ENCODE data around the gene OR5A1. TPM values are rescaled to one million over a fixed set of nuclear protein-coding genes. Genes with fewer than 3 reads are reported as not detected.

OR5A1 gene
- total RNA-seq, result not detected in 2 replicates

GRCh38 chr11:59436169-59436568, at the start of gene OR5A1:
Gene OR5A1 (plus strand): TSS chr11:59436469. CDS start chr11:59443169, 6,700 bp downstream.

GRCh38 chr11:59426361-59427067, 9.8 kb upstream of the OR5A1 start, which contains the start of gene OR5A2:
Gene OR5A2 (minus strand): TSS chr11:59426413. CDS start chr11:59422953, 3,460 bp downstream.

GRCh38 chr11:59456661-59457060, 20.4 kb downstream of the OR5A1 start, which contains the start of gene OR4D6:
Gene OR4D6 (plus strand): TSS chr11:59456961. CDS start chr11:59456961, 0 bp downstream.

GRCh38 chr11:59473015-59473414, 36.7 kb downstream of the OR5A1 start, which contains the start of gene OR4D10:
Gene OR4D10 (plus strand): TSS chr11:59473315. CDS start chr11:59477430, 4,115 bp downstream.

Other genes starting within 250 kb of the OR5A1 start
- gene MPEG1, start 223.5 kb upstream of the OR5A1 start, total RNA-seq, result not detected in 2 replicates
- gene OR5AN1, start 77.6 kb upstream of the OR5A1 start, total RNA-seq, result not detected in 2 replicates
- not detected in 2 replicates for gene OR5A2, start 10.1 kb upstream of the OR5A1 start, total RNA-seq
- gene OR4D6, start 20.5 kb downstream of the OR5A1 start, total RNA-seq, result not detected in 2 replicates
- not detected in 2 replicates for gene OR4D10, start 36.8 kb downstream of the OR5A1 start, total RNA-seq
- gene OR4D11, start 67.1 kb downstream of the OR5A1 start, total RNA-seq, result not detected in 2 replicates
- not detected in 2 replicates for gene OR4D9, start 75.1 kb downstream of the OR5A1 start, total RNA-seq
- 43.5 and 49.1 TPM in 2 replicates for gene OSBP, start 179.3 kb downstream of the OR5A1 start, total RNA-seq
- gene PATL1, start 232.6 kb downstream of the OR5A1 start, total RNA-seq, result 9.9 and 13.8 TPM in 2 replicates

Measured in smooth muscle cell of the pulmonary artery (primary cell).